ENCODE measurements around the gene ARHGAP44.
"Not testable (repeated sequence)": the region's sequence is repeated elsewhere in the genome, so short reads cannot be mapped to it uniquely, and the experiment has no call there.

ARHGAP44 gene

GRCh38 chr17:12977008-12977751 is 187.9 kb downstream of the ARHGAP44 start:
- Mint-ChIP-seq H3K4me3 (no peak overlapping the region), H3K27me3 (ENCODE audit: low read depth) (peaks cover 14% of the 10 kb centered on the region), H3K4me1 (ENCODE audit: low read depth) (no peaks in the 10 kb centered on the region), H3K9me3 (no peaks in the 10 kb centered on the region), H3K36me3 (ENCODE audit: low read depth) (no peaks in the 10 kb centered on the region), H3K27ac (no peak overlapping the region)

GRCh38 chr17:12978787-12979186 is 189.5 kb downstream of the ARHGAP44 start:
- H3K9me3 Mint-ChIP-seq; H3K36me3 Mint-ChIP-seq (ENCODE audit: low read depth); H3K27ac Mint-ChIP-seq; H3K4me3 Mint-ChIP-seq; H3K27me3 Mint-ChIP-seq (ENCODE audit: low read depth); H3K4me1 Mint-ChIP-seq (ENCODE audit: low read depth): not testable (repeated sequence)

GRCh38 chr17:12979246-12979645 is 189.9 kb downstream of the ARHGAP44 start:
- H3K4me1 Mint-ChIP-seq (ENCODE audit: low read depth), result no peaks in the 10 kb centered on the region
- H3K27ac Mint-ChIP-seq, result no peak overlapping the region
- H3K27me3 Mint-ChIP-seq (ENCODE audit: low read depth), result peaks cover 4% of the 10 kb centered on the region

GRCh38 chr17:12979826-12980500 is 190.7 kb downstream of the ARHGAP44 start:
- H3K36me3 Mint-ChIP-seq (ENCODE audit: low read depth), result no peaks in the 10 kb centered on the region
- no peak overlapping the region for H3K27ac Mint-ChIP-seq
- H3K4me3 Mint-ChIP-seq, result no peak overlapping the region
- no peaks in the 10 kb centered on the region for H3K9me3 Mint-ChIP-seq
- no peaks in the 10 kb centered on the region for H3K27me3 Mint-ChIP-seq (ENCODE audit: low read depth)
- no peaks in the 10 kb centered on the region for H3K4me1 Mint-ChIP-seq (ENCODE audit: low read depth)

More at GRCh38 chr17:12979246-12979645, 189.9 kb downstream of the ARHGAP44 start:
- Mint-ChIP-seq H3K36me3 (ENCODE audit: low read depth) (no peaks in the 10 kb centered on the region), H3K9me3 (no peaks in the 10 kb centered on the region), H3K4me3 (no peak overlapping the region)

- Mint-ChIP-seq H3K4me1 (ENCODE audit: low read depth) (no peaks in the 10 kb centered on the region), H3K9me3 (no peaks in the 10 kb centered on the region), H3K27ac (no peak overlapping the region), H3K4me3 (no peak overlapping the region), H3K36me3 (ENCODE audit: low read depth) (no peaks in the 10 kb centered on the region), H3K27me3 (ENCODE audit: low read depth) (no peaks in the 10 kb centered on the region)
Observed at GRCh38 chr17:12982224-12982623, 192.9 kb downstream of the ARHGAP44 start.

GRCh38 chr17:12983991-12984884 is 194.9 kb downstream of the ARHGAP44 start:
- H3K9me3 Mint-ChIP-seq, result no peaks in the 10 kb centered on the region
- no peaks in the 10 kb centered on the region for H3K4me1 Mint-ChIP-seq (ENCODE audit: low read depth)
- no peak overlapping the region for H3K4me3 Mint-ChIP-seq
- no peak overlapping the region for H3K27ac Mint-ChIP-seq
- no peaks in the 10 kb centered on the region for H3K27me3 Mint-ChIP-seq (ENCODE audit: low read depth)
- H3K36me3 Mint-ChIP-seq (ENCODE audit: low read depth), result no peaks in the 10 kb centered on the region

GRCh38 chr17:12985431-12986293 is 196.4 kb downstream of the ARHGAP44 start:
- no peaks in the 10 kb centered on the region for H3K4me1 Mint-ChIP-seq (ENCODE audit: low read depth)
- H3K27ac Mint-ChIP-seq, result no peak overlapping the region
- H3K36me3 Mint-ChIP-seq (ENCODE audit: low read depth), result peaks cover 1% of the 10 kb centered on the region
- no peak overlapping the region for H3K4me3 Mint-ChIP-seq
- no peaks in the 10 kb centered on the region for H3K27me3 Mint-ChIP-seq (ENCODE audit: low read depth)
- H3K9me3 Mint-ChIP-seq, result no peaks in the 10 kb centered on the region

GRCh38 chr17:12987120-12987519 is 197.8 kb downstream of the ARHGAP44 start:
- Mint-ChIP-seq H3K36me3 (ENCODE audit: low read depth) (peaks cover 11% of the 10 kb centered on the region), H3K4me1 (ENCODE audit: low read depth) (no peaks in the 10 kb centered on the region), H3K4me3 (no peak overlapping the region), H3K27me3 (ENCODE audit: low read depth) (no peaks in the 10 kb centered on the region), H3K9me3 (no peaks in the 10 kb centered on the region), H3K27ac (no peak overlapping the region)

GRCh38 chr17:12990041-12990808 is 200.9 kb downstream of the ARHGAP44 start:
- Mint-ChIP-seq H3K9me3 (no peaks in the 10 kb centered on the region), H3K4me3 (no peak overlapping the region), H3K36me3 (ENCODE audit: low read depth) (peaks cover 18% of the 10 kb centered on the region), H3K27ac (no peak overlapping the region), H3K4me1 (ENCODE audit: low read depth) (no peaks in the 10 kb centered on the region), H3K27me3 (ENCODE audit: low read depth) (no peaks in the 10 kb centered on the region)

GRCh38 chr17:12990926-12991325 is 201.6 kb downstream of the ARHGAP44 start:
- H3K27me3 Mint-ChIP-seq (ENCODE audit: low read depth), result no peaks in the 10 kb centered on the region
- peaks cover 22% of the 10 kb centered on the region for H3K36me3 Mint-ChIP-seq (ENCODE audit: low read depth)
- H3K4me3 Mint-ChIP-seq, result no peak overlapping the region
- H3K27ac Mint-ChIP-seq, result no peak overlapping the region
- no peaks in the 10 kb centered on the region for H3K4me1 Mint-ChIP-seq (ENCODE audit: low read depth)
- no peaks in the 10 kb centered on the region for H3K9me3 Mint-ChIP-seq

- no peak overlapping the region for H3K27ac Mint-ChIP-seq
- no peak overlapping the region for H3K4me3 Mint-ChIP-seq
- no peaks in the 10 kb centered on the region for H3K27me3 Mint-ChIP-seq (ENCODE audit: low read depth)
- no peaks in the 10 kb centered on the region for H3K4me1 Mint-ChIP-seq (ENCODE audit: low read depth)
- H3K36me3 Mint-ChIP-seq (ENCODE audit: low read depth), result peaks cover 28% of the 10 kb centered on the region
- H3K9me3 Mint-ChIP-seq, result no peaks in the 10 kb centered on the region
Observed at GRCh38 chr17:12992676-12993075, 203.4 kb downstream of the ARHGAP44 start.

- peaks cover 32% of the 10 kb centered on the region for H3K36me3 Mint-ChIP-seq (ENCODE audit: low read depth)
- H3K4me3 Mint-ChIP-seq, result no peak overlapping the region
- no peaks in the 10 kb centered on the region for H3K4me1 Mint-ChIP-seq (ENCODE audit: low read depth)
- H3K9me3 Mint-ChIP-seq, result no peaks in the 10 kb centered on the region
- H3K27me3 Mint-ChIP-seq (ENCODE audit: low read depth), result no peaks in the 10 kb centered on the region
- H3K27ac Mint-ChIP-seq, result no peak overlapping the region
Observed at GRCh38 chr17:12993631-12994030, 204.3 kb downstream of the ARHGAP44 start.

GRCh38 chr17:12994341-12995074 is 205.2 kb downstream of the ARHGAP44 start:
- H3K27ac Mint-ChIP-seq, result no peak overlapping the region
- H3K36me3 Mint-ChIP-seq (ENCODE audit: low read depth), result peaks cover 32% of the 10 kb centered on the region
- H3K9me3 Mint-ChIP-seq, result no peaks in the 10 kb centered on the region
- H3K4me1 Mint-ChIP-seq (ENCODE audit: low read depth), result no peaks in the 10 kb centered on the region
- H3K4me3 Mint-ChIP-seq, result no peak overlapping the region
- H3K27me3 Mint-ChIP-seq (ENCODE audit: low read depth), result no peaks in the 10 kb centered on the region
